ENCODE results near the gene SGCD.

DNA sequence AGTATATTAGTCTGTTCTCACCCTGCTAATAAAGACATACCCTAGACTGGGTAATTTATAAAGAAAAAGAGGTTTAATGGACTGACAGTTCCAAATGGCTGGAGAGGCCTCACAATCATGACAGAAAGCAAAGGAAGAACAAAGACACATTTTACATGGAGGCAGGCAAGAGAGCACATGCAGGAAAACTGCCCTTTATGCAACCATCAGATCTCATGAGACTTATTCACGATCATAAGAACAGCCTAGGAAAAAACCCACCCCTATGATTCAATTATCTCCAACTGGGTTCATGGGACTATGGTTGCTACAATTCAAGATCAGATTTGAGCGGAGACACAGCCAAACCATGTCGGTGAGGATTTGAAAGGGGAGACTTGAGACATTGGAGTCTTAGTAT, 270.3 kb downstream of the SGCD start:
- TF ChIP-seq, protein P1, sequence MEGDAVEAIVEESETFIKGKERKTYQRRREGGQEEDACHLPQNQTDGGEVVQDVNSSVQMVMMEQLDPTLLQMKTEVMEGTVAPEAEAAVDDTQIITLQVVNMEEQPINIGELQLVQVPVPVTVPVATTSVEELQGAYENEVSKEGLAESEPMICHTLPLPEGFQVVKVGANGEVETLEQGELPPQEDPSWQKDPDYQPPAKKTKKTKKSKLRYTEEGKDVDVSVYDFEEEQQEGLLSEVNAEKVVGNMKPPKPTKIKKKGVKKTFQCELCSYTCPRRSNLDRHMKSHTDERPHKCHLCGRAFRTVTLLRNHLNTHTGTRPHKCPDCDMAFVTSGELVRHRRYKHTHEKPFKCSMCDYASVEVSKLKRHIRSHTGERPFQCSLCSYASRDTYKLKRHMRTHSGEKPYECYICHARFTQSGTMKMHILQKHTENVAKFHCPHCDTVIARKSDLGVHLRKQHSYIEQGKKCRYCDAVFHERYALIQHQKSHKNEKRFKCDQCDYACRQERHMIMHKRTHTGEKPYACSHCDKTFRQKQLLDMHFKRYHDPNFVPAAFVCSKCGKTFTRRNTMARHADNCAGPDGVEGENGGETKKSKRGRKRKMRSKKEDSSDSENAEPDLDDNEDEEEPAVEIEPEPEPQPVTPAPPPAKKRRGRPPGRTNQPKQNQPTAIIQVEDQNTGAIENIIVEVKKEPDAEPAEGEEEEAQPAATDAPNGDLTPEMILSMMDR (IDR thresholded peaks at IDR 0.05; ENCODE audit: low read depth, low read length), result no peak
- no peak for TF ChIP-seq EZH2phosphoT487 (IDR thresholded peaks at IDR 0.05; ENCODE audit: low read depth)
